Endothelial cell of hepatic sinusoid (primary cell): ENCODE data around the gene PARM1.

Experiments
- in situ Hi-C: cut with HindIII; loops from 2 replicates; pipeline ENCODE4 v1.10.0; 2017; ENCODE audit warnings: low sequenced_read_pairs

Gene PARM1

DNA sequence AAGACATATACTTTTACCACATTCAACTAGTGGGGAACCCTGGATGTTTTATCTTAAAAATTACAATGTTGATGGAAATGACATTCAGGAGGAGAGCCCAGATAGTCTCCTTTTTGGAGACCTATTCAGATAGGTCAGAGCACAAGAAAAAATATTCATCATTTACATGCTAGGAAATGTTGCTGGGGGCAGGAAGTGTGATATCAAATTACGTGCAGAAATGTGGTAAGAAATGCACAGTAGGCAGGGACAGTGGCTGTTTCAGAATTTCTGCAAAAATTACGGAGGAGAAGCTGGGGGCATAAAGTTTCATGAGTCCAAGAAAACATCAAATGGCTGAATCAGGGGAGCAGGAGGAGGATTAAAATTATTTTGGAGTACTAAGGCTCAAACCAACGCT is 8.2 kb downstream of the PARM1 start:
- in situ Hi-C loops, result no loop called here

DNA sequence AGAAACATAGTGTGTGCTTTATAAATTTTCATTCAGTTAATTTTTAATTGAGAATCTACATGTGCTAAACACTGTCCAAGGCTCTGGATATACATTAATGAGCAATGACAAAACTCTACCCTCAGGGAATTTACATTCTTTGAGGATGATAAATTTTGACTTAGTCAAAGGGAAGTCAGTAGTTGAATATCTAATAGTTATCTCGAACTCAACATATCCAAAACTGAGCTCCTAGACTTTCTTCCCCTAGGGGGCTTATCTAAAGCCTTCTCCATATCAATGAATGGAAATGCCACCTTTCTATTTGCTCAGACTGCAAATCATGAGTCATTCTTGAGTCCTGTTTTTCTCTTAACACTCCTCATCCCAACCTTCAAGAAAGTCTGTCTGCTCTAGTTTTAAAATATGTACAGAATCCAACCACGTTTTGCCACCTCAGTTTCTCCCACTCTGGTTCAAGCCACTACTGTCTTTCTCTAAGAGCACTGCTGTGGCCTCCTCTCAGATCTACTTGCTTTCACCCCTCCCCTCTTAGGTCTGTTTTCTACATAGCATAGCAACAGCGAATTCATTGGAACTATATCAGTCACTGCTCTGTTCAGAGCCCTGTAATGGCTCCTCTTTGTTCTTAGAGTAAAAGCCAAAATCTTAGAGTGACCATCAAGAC is 9.5 kb downstream of the PARM1 start:
- in situ Hi-C loops, result no loop called here

DNA sequence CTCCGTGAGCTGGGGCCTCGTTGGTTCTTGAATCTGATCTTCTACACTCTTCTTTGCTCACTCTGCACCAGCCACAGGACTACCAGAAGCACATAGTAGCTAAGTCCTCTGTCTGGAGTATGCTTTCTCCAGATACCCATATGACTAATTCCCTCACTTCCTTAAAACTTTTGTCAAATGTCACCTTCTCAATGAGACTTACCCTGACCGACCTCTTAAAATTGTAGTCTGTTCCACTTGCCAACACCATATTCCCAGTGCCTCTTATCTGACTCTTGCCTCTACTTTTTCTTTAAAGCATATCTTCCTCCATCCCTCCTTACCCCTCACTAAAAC is 10.0 kb downstream of the PARM1 start:
- in situ Hi-C loops, result no loop called here

DNA sequence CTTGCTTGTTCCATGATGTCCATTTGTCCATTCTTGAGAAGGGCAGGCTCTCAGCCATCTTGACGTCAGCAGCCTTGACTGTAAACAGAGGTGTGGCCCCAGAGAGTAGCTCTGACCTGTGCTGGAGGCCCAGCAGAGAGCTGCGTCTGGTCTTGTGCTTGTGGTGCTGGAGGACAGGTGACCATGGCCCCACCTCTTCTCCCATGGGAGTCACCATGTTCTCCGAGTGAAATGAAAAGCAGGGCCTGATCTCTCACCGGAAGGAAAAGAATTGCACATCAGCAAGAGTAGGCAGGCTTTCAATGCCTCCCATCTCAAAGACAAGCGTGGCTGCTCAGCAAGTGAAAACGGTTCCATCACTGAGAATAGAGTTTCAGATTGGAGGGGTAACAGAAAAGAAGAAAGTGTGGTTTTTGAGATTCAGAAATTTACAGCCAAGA is 11.5 kb downstream of the PARM1 start:
- in situ Hi-C loops, result no loop called here

DNA sequence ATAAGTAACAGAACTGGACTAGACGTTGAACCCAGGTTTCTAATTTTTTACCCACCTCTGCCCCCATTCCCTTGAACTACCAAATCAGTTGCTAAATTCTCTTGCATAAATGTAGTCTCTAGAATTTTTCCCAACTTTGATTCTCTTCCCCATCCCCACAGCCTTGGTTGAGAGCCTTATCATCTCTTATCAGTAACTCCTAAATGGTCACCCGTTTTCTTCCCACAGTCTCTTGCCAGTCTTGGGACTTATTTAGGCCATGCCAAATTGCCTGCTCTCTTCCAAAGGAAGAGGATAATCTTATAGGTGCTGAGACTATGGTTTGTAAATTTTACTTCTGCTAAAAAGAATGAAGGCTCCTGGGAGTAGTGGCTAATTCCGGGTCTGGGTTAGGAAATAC is 13.3 kb downstream of the PARM1 start:
- in situ Hi-C loops, result no loop called here

DNA sequence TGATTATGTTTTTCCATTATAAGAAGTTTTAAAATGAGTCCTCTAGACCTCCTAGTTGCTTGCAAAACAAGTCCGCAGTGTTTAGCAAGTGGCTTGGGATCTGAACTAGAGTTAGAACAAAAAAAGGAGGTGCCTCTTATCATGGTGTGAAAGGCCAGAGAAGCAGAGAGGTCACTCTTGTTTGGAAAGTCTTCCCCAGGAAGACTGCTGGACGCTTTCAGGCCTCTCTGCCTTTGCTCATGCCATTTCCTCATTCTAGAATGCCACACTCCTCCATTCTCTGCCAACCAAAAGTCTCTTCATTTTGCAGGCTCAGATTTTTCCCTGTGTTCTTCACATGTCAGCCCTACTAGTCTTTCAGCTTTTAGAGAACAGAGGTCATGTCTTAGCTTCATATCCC is 14.9 kb downstream of the PARM1 start:
- in situ Hi-C loops, result no loop called here

DNA sequence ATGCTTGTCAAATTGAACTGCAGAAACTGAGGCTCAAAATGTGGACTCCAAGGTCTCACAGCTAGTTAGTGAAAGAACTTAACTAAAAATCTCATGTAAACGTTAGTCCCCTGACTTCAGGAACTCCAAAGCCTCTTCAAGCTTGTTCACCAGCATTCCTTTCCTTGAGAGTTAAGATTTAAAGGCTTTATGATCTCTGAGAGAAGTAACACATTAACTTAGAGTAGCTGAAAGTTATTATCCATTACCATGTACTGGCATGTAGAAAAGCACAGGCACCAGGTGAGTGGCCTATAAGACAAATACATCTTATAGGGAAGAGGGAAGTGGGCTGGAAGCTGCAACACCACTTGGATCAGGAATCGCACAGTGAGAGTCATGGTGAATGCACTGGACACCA is 15.3 kb downstream of the PARM1 start:
- in situ Hi-C loops, result no loop called here

DNA sequence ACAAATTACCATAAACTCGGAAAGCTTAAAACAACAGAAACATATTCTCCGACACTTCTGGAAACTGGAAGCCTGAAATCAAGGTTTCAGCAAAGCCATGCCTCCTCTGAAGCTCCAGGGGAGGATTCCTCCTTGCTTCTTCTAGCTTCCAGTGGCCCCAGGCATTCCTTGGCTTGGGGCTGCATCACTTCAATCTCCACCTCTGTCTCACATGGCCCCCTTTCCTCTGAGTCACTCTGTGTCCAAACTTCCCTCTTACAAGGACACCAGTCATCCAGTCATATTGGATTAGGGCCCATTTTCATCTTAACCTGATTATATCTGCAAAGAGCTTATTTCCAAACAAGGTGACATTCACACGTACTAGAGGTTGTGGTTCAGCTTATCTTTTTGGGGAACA is 17.3 kb downstream of the PARM1 start:
- in situ Hi-C loops, result no loop called here

DNA sequence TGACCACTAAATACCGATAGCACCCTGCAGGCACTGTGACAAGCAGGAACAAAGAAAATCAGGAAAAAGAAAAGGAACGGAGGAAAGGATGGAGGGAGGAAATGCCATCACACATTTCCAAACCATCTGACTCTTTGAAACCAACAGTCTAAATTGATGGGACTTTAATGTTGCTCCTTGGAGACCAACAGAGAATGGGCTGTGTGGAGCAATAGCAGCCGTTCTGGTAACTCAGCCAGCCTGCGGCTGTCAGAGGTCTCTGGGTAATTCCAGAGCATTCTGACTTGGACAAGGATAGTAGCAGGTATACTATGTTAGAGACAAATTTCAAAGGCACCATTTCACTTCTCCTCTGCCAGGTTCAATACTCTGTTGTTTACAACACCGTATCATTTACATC is 18.0 kb downstream of the PARM1 start:
- in situ Hi-C loops, result no loop called here

DNA sequence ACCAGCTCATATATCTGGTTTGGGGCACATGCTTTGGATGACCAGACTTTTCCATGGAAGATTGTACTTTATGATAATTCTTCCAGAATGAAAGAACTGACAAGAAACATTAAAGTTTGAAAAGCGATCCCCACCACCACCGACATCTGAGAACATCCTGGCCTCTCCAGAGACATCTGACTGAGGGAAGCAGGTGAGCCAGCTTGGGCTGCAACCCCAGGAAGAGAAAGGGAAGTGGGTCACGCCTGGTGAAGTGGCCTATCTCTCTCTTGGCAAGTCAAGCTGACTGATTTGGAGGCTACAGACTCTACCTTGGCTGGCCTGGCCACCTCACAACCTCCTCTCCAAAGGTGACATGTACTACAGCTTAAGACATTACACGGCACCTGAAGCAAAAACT is 20.7 kb downstream of the PARM1 start:
- in situ Hi-C loops, result no loop called here

DNA sequence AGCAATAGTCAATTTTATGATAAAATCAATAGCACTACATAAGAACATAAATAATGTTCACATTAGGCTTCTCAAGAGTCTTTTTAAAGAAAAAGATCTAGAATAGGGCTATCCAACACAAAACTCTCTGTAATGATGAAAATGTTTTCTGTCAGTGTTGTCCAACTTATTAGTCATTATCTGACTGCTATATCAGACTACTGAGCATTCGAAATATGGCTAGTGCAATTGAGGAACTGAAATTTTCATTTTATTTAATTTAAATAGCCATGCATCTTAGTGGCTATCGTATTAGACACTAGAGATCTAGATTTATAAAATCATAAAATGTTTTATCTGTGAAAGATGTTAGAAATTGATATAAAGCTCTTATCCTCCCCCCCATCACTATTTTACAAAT is 26.0 kb downstream of the PARM1 start:
- in situ Hi-C loops, result no loop called here

DNA sequence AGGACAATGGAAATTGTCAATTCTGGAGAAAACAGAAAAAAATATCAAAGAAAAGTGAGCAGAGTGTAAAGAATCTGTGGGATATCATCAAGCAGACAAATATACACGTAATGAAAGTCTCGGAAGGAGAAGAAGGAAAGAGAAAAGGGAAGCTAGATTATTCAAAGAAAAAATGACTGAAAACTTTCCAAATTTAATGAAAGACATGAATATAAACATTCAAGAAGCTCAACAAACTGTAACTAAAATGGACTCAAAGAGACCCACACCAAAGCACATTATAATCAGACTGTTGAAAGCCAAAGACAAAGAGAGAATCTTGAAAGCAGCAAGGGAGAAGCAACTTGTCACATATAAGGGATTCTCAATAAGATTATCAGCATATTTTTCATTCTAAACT is 28.3 kb downstream of the PARM1 start:
- in situ Hi-C loops, result no loop called here

DNA sequence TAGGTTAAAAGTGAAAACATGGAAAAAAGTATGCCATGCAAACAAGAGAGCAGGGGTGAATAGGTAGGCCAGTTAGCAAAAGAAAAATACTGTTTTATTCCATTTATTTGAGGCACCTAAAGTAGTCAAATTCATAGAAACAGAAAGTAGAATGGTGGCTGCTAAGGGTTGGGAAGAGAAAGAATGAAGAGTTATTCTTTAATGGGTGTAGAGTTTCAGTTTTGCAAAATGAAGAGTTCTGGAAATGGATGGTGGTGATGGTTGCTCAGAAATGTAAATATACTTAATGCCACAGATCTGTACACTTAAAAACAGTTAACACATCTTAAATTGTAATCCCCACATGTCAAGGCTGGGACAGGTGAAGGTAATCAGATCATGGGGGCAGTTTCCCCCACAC is 29.7 kb downstream of the PARM1 start:
- in situ Hi-C loops, result no loop called here

DNA sequence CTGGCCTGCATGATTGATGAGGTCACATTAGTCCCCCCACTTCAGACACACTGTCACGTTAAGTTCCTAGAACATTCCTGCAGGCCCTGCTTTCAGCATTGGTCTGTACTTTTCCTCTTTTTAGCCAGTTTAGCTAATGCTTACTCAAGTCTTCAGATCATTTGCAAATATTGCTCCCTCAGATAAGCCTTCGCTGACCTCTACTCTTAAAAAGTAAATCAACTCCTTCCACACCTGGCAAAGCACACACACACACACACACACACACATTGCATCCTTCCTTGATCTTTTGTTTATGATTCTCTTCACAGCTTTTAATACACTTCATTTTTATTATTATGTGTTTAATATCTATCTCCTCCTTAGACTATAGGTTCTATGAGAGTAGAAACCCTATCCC is 31.4 kb downstream of the PARM1 start:
- in situ Hi-C loops, result no loop called here

DNA sequence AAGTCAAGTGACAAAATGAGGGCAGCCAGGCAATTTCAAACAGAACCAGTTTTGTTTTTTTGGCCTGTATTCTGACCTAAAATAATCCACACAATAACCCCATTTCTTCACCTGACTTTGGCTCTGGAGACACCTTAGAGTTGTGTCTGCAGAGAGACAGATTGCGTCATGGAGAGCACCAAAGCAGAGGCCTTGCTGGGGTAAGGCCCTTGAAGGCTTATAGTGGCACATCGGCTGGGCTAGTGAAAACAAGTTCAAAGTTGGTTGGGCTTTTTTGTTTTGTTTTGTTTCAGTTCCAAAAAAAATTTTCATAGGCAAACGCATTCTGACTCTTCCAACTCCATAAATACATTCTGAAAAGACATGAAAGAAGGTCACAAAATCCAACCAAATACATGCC is 34.4 kb downstream of the PARM1 start:
- in situ Hi-C loops, result no loop called here

DNA sequence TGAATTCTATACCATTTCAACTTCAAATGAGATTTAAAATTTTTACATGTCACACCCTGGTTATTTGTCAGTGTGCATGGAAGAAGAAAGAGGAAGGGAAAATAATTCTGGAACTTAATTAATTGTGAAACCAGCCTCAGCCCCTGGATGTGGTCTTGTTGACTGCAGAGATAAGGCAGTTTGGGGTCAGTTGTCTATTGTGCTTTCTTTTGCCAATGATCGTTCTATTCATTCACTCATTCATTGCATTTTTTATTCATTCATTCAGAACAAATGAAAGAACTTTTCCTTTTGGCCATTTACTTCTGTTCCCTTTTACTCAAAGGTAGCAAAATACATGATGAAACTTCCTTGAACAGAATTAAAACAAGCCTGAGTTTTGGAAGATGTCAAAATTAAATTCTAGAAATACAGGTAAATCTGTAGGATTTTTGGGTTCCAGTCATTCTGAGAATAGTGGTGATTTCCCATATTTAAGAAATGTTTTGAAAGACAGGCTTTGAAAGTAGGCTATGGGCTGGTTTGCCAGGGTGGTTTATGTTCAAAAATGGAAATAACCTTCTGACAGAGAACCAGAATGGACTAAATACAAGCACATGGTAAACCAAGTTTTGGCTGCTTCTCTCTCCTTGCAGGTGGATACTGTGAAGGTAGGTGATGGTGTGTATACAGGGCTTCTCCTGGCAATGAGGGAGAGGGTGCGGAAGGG is 35.7 kb downstream of the PARM1 start:
- in situ Hi-C loops, result no loop called here

DNA sequence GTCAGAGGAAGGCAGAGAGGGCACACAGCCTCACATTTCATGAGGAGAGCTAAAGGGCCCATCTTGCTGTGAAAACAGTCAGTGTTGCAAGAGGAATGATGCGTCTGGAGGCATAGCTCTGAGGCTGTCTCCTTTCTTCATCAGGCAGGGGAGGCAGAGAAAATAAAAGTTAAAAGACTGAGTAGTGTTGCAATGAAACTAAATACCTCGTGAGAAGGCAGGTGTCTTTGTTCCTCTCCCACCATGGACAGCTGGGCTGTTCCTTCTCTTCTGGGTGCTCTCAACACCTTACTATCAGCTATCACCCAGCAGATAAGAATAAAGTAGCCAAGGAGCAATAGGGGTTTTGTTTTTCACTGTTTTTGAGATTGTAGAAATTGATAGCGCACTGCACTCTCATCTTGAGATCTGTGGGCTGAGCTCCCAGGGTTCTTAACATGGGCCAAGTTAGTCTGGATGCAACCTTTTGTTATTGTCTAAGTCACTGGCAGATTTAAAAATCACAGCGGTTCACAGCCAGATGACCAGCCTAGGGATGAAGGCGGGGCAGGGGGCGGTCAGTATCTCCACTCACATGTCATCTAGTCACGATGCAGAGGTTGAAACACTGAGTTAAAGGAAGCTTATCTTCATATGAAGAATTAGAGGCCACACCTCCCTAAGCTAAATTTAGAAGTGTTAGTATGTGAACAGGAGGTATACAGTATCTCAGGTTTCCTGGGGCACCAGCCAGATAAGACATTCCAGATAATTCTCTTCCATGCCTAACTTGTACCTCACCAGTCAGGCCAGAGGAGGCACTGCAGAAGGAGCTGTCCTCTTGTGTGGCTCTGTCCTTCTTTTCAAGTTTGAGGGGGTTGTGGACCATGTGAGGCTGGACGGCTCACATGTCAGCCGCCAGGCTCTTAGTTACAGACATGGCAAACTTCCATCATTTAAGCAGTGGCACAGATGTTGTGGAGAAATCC is 36.9 kb downstream of the PARM1 start:
- in situ Hi-C loops, result no loop called here

DNA sequence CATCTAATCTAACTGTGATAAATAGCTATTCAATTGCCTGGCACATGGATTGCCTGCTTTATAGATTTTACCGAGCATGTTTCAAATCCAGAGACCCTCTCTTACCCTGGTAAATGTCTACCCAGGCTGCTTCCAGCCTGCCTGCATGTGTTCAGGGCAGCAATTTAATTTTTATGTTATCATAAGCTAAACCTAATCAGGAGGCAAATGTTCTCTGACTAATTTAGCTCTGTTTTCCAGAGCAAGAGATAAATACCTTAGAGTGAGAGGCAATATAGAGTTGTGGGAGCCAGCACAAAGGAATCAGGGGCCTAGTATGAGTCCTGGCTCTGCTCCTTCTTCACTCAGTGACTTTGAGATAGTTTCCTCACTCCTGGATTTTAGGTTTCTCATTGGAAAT is 37.7 kb downstream of the PARM1 start:
- in situ Hi-C loops, result no loop called here

DNA sequence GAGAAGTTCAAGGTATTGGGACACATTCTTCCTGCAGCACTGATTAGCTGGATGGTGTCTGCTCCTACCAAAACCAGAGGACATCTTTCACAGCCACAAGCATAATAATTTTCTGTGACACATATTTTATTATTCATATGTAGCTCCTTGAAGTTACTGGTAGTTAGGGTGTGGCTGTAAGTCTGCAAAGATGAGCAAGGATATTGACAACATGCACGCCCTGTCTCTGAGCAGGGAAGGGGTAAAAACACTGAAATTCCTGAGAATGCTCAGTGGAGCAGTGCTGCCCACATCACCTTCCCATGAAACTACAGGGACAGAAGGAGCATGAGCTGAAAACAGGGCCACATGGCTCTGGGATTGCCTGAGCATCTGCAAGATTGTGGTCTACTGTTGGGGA is 38.9 kb downstream of the PARM1 start:
- in situ Hi-C loops, result no loop called here

DNA sequence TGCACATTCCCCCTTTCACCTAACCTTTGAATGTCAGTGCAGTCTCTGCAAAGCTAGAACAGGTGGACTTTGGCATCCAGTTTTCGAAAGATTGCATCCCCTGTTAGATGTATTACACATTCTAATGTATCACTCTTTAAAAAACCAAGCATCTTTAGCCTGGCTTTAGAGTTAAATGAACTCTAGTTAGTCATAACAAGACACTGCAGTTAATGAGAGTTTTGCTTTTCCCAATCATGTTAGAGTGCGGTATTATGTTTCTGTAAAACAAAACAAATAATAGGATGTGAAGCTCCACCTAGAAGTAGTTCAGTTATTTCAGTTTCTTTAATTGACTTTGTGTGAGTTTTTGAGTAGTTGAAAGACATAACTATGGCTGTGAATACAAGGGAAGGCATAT is 42.2 kb downstream of the PARM1 start:
- in situ Hi-C loops, result no loop called here

DNA sequence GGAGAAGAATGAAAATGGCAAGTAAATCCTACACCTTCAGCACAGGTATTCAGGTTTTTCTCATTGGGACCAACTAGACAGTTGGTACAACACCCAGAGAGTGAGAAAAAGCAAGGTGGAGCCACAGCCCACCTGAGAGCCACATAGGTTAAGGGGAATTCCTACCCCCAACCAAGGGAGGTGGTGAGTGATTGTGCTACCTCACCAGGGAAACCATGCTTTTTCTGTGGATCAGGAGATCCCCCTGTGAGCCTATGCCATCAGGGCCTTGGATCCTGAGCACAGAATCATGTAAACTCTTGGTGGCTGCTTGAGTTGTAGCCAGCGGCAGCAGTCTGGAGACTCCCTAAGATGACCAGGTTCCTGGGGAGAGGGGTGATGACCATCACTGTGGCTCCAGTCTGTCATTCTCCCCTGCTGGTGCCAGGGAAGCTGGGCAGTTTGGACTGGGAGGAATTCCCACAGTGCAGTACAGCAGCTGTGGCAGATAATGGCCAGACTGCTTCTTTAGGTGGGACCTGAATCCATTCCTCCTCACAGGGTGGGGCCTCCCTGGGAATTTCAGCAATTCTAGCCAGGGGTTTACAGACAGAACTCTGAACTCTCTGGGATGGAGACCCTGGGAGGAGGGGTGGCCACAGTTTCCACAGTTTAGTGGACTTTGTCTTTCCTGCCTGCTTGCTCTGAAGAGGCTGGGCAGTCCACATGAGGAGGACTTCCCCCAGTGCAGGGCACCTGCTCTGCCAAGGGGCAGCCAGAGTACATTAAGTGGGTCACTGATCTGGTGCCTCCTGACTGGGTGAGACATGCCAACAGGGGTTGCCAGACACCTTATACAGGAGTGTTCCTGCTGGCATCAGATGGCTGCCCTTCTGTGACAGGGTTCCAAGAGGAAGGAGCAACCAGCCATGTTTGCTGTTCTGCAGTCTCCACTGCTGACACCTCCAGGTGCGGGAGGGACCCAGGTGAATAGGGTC is 43.2 kb downstream of the PARM1 start:
- in situ Hi-C loops, result no loop called here
